Activated CD8-positive, alpha-beta memory T cell treated with anti-CD3 and anti-CD28 coated beads for 24 hours (primary cell): Measurements from ENCODE around the gene SLC15A1.
"Not testable (repeated sequence)": the region's sequence is repeated elsewhere in the genome, so short reads cannot be mapped to it uniquely, and the experiment has no call there.

ENCODE experiments used
- DNase-seq: peaks from one replicate; pipeline ENCODE4 v3.0.0-alpha.2; 2020

SLC15A1 gene

DNA sequence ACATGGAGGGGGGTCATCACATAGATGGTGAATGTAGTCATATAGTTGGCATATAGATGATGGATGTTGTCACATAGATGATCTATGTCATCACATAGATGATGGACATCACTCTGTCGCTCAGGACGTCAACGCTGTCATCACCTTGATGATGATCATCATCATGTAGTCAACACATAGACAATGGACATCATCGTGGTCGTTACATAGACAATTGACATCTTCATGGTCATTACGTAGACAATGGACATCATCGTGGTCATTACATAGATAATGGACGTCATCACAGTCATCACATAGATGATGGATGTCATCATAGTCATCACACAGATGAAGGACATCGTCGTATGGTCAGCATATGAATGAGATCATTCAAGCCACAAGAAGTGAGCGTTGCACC lies 28.6 kb upstream of the SLC15A1 start:
- DNase-seq, result no peak

GRCh38 chr13:98780451-98780850 lies 28.0 kb upstream of the SLC15A1 start:
- no peak for DNase-seq

GRCh38 chr13:98779695-98780094 lies 27.2 kb upstream of the SLC15A1 start:
- DNase-seq, result no peak

DNA sequence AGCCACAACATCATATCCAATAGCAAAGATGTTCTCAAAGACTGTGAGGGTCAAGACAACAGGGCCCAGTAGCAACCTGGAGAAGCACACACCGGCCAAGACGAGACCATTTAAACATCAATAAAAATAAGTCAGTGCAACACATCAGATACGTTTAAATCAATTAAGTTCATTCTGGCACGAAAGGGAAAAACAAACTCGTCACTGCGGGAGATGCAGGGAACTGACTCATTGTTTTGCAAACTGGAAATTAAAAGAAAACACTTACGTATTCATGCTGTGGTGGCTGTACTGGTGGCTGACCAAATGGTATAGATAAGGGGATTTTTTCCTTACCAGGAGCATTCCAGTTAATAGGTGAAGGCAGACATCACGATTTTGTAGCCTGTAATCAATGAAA lies 26.3 kb upstream of the SLC15A1 start:
- DNase-seq, result no peak

GRCh38 chr13:98776644-98777043 lies 24.2 kb upstream of the SLC15A1 start:
- no peak for DNase-seq

DNA sequence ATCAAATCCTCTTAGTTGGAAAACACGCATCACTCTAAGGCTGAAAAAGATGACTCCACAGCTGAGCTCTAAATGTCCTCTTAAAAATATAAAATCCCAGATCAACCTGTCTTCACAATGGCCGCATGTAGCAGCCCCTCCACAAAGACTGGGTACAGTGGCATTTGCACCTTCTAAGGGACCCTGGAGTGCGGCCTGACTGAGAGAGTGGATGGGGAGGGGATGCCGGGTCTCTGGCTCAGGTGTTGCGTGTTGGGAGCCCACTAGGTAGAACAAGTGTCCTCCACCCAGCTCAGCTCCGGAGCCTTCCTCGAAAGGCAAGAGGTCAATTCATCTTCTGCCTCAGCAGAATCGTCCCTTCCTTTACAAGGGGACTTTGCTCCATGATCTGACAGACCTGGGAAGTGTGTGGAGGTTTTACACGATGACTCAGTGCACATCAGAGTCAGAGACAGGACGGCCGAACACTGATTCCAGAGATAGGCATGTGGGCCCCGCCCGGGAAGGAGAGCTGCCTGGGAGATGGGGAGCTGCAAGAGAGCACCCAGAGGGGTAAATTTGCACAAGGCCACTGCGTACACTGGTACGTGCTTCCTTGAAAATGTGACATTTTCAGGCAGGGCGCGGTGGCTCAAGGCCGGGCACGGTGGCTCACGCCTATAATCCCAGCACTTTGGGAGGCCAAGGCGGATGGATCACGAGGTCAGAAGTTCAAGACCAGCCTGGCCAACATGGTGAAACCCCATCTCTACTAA lies 23.5 kb upstream of the SLC15A1 start:
- no peak for DNase-seq

- no peak for DNase-seq
These were observed 22.9 kb upstream of the SLC15A1 start for GRCh38 chr13:98775386-98775785.

DNA sequence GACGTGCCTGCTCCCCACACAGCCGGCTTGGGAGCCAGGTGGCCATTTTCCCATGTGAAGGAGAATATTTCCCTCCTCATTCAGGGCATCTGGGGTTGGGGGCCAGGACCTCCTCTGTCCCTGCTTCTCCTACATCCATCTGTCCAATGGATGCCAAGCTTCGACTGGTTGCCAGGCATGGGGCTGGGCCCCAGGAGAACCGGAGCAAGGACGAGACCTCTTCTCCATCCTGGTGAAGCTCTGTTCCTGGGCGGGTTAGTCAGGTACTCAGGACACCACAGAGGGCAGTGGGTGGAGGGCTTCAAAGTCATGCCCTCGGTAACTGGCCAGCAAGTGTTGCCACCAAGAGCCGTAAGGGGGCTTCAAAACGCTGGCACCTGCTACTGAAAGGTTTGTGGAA lies 22.3 kb upstream of the SLC15A1 start:
- DNase-seq, result no peak

- DNase-seq, result no peak
These were observed 21.4 kb upstream of the SLC15A1 start for GRCh38 chr13:98773921-98774320.

DNA sequence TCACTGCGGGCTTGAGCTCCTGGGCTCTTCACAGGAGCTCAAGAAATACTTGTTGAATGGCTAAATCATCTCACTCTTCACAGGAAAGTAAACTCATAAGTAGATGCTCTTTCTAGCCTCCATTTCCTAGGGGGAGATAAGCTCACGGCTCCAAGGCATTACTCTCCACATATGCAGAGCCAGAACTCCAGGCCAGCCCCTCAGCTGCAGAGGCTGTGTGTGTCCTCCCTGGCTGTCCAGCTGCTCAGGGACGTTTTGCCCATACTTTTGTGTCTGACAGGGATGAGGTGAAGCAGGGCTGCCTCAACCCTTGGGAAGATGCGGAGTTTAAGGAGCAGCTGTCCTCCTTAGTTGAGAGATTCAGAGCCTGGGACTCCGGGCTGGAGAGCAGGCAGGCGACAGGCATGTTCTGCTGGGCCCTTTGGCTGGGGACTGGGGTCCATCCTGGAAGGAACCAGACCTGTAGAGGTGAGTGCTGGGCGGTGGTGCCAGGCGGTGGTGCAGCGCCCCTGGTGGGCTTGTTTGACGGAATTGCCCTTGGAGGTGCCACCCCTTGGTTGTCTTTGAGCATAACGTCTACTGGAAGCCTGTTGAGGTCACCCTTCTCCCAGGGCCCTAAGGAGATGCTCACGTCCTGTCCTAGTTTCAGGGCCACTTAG lies 20.5 kb upstream of the SLC15A1 start:
- DNase-seq, result no peak

DNA sequence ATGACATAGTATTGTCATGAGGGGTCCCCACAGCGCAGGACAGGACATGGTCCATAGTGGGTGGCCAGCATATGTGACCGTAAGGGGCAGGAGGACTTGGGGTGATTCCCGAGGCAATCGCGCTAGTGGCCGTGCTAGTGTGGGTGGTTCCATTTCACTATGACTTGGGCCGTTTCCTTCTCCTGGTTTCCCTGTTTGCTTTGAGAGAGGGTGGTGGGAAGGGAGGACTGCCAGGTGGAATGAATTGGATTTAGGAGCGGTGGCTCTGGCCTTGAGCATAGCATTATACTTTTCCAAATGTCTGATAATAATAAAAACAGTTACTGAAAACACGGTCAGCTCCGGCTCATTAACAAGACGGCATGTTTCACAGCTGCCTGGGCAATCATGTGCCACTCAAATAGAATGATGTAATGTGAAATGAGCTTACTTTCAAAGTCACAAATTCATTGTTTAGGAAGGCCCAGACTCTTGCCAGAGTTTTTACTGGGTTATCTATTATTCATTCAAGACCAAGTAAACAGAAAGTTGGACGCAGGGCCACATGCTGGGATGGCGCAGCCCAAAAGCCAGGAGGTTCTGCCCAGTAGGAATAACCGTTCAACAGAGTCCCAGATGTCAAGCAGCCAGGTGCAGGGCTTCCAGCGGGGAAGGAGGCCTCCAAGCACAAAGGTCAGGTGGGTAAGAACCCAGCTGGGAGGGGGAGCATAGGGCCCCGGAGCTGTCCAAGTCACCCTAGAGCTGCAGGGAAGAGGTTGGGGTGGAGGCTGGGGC lies 19.6 kb upstream of the SLC15A1 start:
- no peak for DNase-seq

- no peak for DNase-seq
These were observed 17.3 kb upstream of the SLC15A1 start for GRCh38 chr13:98769736-98770135.

- DNase-seq, result no peak
These were observed 16.1 kb upstream of the SLC15A1 start for GRCh38 chr13:98768522-98768921.

- no peak for DNase-seq
These were observed 14.2 kb upstream of the SLC15A1 start for GRCh38 chr13:98766697-98767096.

DNA sequence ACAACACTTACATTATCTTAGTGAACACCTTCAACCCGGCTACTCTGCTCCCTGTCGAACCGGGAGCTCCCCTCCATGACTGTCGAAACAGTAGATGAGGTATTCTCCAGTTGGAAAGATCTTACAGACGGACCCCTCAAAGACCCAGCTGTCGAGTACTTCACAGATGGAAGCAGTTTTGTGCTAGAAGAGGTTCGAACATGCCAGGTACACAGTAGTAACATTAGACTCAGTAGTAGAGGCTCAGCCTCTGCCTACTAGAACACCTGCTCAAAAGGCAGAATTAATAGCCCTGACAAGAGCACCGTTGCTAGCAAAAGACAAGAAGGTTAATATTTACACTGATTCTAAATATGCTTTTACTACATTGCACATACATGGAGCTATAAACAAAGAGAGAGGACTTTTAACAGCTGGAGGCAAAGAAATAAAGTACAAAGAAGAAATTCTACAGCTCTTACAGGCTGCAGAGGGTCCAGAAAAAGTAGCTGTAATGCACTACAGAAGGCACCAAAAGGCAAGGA lies 13.6 kb upstream of the SLC15A1 start:
- no peak for DNase-seq

- no peak for DNase-seq
These were observed 9.6 kb upstream of the SLC15A1 start for GRCh38 chr13:98761986-98762616.

GRCh38 chr13:98761126-98761985 lies 8.9 kb upstream of the SLC15A1 start:
- DNase-seq, result no peak

- no peak for DNase-seq
These were observed 3.3 kb upstream of the SLC15A1 start for GRCh38 chr13:98755729-98756128.

- DNase-seq, result no peak
These were observed 2.6 kb upstream of the SLC15A1 start for GRCh38 chr13:98755116-98755515.

DNA sequence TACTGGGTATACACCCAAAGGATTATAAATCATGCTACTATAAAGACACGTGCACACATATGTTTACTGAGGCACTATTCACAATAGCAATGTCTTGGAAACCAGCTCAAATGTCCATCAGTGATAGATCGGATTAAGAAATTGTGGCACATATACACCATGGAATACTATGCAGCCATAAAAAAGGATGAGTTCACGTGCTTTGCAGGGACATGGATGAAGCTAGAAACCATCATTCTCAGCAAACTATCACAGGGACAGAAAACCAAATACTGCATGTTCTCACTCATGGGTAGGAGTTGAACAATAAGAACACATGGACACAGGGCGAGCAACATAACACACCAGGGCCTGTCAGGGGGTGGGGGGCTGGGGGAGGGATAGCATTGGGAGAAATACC lies 2.0 kb upstream of the SLC15A1 start:
- DNase-seq, result not testable (repeated sequence)

DNA sequence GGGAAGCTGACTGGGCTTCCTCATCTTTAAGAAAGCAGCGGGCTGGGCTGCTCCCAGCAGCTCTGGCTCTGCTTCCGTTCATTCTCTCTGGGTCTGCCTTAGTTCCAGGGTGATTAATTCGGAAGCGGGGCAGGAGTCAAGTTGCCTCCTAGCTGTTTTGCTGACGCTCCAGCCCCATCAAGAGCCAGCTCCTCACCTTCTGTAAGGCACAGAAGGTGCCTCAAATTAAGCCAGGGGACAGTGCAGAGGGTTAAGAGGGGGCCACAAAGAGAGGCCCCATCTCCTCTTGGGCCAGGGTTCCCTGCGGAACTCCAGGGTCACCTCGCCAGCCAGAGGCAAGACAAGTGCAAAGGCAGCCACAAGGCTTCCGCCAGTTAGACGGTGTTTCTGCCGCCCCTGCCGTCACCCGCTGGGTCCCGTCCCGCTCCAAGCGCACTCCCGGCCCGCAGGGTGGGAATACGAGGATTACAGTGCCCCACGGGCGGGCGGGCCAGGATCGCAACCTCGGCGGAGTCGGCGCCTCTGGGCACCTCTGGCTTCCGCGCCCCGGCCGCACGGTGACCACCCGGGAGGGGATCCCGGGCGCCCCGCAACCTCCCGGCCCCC lies 508 bp downstream of the SLC15A1 start:
- DNase-seq, result no peak

GRCh38 chr13:98751367-98751782 lies 1.1 kb downstream of the SLC15A1 start:
- DNase-seq, result no peak
